Right atrium auricular region (tissue), 2 donors: Measurements from ENCODE around the gene DENND1A. TPM values are rescaled to one million over a fixed set of nuclear protein-coding genes. Genes with fewer than 3 reads are reported as not detected.

Experiments used
- DNase-seq: peaks from one replicate; pipeline ENCODE4 v3.0.0-alpha.2; 2019; ENCODE audit warnings: low spot score
- H3K27ac ChIP-seq, 2 donors: fragments of 200-600 bp; sonication (generic); 1 replicate in 1 of 2; 2 replicates in 1 of 2; pipeline ENCODE4 v1.5.1; 2016 to 2019
- H3K27me3 ChIP-seq, 2 donors: fragments of 200-600 bp; sonication (generic); one replicate each; pipeline versions ENCODE4 v1.5.1 to v1.6.0; 2017 to 2019
- H3K36me3 ChIP-seq: fragments of 200-600 bp; sonication (generic); one replicate; pipeline ENCODE4 v1.5.1; 2016
- H3K4me1 ChIP-seq, 2 donors: fragments of 200-600 bp; sonication (generic); one replicate each; pipeline versions ENCODE4 v1.5.1 to v1.6.0; 2017 to 2019
- H3K4me3 ChIP-seq, 2 donors: fragments of 200-600 bp; sonication (generic); 1 replicate in 1 of 2; 2 replicates in 1 of 2; pipeline ENCODE4 v1.5.1; 2017 to 2019; ENCODE audit warnings: mild to moderate bottlenecking in 1 of 2, moderate library complexity in 1 of 2
- H3K9me3 ChIP-seq, 2 donors: fragments of 200-600 bp; sonication (generic); one replicate each; pipeline ENCODE4 v1.5.1; 2019
- CTCF ChIP-seq, 2 donors: fragments of 200-600 bp; sonication (generic); IDR thresholded peaks; one replicate each; pipeline ENCODE4 v1.5.1; 2019; ENCODE audit warnings: antibody characterized with exemption in 2 of 2
- total RNA-seq, 2 donors: library from RNA; depleted of rRNA; stranded (reverse); fragments of >200 nt; gene quantifications; one replicate each; pipeline ENCODE4 v1.1.0, GENCODE V29; 2016

Gene DENND1A
- total RNA-seq, 2 donors from 2014 or later = 14.9 to 23.6 TPM

- no peak overlapping the region for H3K4me3 ChIP-seq
- no peaks in the 10 kb centered on the region for H3K36me3 ChIP-seq
- no peak for TF ChIP-seq CTCF (IDR thresholded peaks at IDR 0.05)
- no peaks in the 10 kb centered on the region for H3K9me3 ChIP-seq
- H3K27me3 ChIP-seq = no peaks in the 10 kb centered on the region
- H3K27ac ChIP-seq = no peak overlapping the region
- DNase-seq = no peak
- peaks cover 0 to 10% of the 10 kb centered on the region in 2 donors for H3K4me1 ChIP-seq
These were observed 286.4 kb downstream of the DENND1A start for GRCh38 chr9:123643518-123643917.

DNA sequence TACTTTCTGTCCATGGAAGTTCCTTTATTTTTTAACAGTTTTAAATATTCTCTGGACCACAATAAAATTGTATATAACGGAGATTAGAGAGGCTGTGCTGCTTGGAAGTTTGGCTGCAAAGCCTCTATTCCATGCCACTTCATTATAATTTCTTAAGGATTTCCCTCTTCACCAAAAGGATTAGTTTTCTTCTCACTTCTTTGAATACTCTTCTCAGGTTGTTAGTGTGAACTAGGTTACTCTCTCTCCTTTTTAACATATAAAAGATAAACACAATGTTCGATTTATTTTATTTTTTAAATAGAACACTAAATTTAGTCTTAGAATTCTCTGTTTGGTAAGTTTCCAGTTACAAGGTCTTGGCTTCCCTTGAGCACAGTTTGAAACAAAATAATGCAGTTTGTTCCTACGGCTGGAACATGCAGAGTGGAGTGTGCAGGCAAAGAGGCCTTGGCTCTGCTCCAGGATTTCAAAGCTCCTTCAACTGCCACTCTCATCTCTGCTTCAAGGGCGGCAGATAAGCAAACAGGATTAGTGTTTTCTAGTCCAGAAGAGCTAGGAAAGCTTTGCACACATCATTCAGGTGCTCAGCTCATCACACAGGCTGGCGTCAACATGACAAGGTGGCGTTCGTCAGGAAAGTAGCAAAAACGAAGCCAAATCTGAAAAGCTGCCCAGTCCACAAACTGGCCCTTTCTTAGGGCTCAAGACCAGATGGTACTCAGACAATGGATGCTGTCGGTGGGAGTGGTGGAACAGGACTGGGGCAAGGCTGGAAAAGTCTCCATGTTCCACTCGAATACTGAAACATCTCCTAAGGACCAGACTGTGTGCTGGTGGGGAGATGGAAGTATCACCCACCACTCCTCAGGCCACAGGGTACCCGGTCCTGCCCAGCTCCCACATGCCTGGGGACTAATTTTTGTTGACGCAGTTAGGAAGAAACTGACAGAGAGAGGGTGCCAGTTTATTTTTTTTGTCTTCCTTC is 287.3 kb downstream of the DENND1A start:
- Histone ChIP-seq H3K27ac (no peak overlapping the region), H3K4me3 (no peak overlapping the region)
- no peak for DNase-seq

DNA sequence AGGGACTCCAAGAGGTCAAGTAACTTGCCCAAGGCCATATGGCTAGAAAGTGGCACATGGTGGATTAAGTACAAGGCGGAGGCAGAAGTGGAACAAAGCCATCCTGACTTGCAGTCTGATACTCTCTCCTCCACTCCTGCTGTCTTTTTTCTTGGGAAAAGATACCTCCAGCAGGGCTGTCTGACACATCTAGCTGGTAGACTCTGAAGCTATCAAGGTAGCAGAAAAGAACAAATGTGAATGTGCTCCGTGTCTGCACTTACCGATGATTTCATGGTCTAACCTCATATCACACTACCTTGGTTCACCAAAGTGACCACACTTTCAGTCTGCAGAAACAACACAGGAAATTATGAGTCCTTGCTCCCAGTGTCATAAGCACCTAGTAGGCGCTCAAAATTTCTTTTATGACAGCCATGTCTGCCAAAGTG is 289.1 kb downstream of the DENND1A start:
- no peak for DNase-seq
- Histone ChIP-seq H3K9me3 (no peaks in the 10 kb centered on the region), H3K4me3 (no peak overlapping the region), H3K4me1 (peaks cover 0 to 13% of the 10 kb centered on the region in 2 donors), H3K27ac (no peak overlapping the region), H3K36me3 (no peaks in the 10 kb centered on the region), H3K27me3 (no peaks in the 10 kb centered on the region)
- TF ChIP-seq CTCF (IDR thresholded peaks at IDR 0.05) = no peak

More for the DNA sequence above, 287.3 kb downstream of the DENND1A start:
- peaks cover 0 to 13% of the 10 kb centered on the region in 2 donors for H3K4me1 ChIP-seq
- TF ChIP-seq CTCF (IDR thresholded peaks at IDR 0.05) = no peak
- no peaks in the 10 kb centered on the region for H3K27me3 ChIP-seq
- no peaks in the 10 kb centered on the region for H3K9me3 ChIP-seq
- H3K36me3 ChIP-seq = no peaks in the 10 kb centered on the region

- no peaks in the 10 kb centered on the region for H3K9me3 ChIP-seq
- no peaks in the 10 kb centered on the region for H3K36me3 ChIP-seq
- H3K4me1 ChIP-seq = peaks cover 0 to 13% of the 10 kb centered on the region in 2 donors
- H3K4me3 ChIP-seq = no peak overlapping the region
- no peak for DNase-seq
- no peaks in the 10 kb centered on the region for H3K27me3 ChIP-seq
- no peak overlapping the region for H3K27ac ChIP-seq
- no peak for TF ChIP-seq CTCF (IDR thresholded peaks at IDR 0.05)
These were observed 290.2 kb downstream of the DENND1A start for GRCh38 chr9:123639743-123640142.

- Histone ChIP-seq H3K27ac (no peak overlapping the region), H3K27me3 (no peaks in the 10 kb centered on the region), H3K4me1 (peaks cover 0 to 13% of the 10 kb centered on the region in 2 donors), H3K4me3 (no peak overlapping the region), H3K9me3 (no peaks in the 10 kb centered on the region), H3K36me3 (no peaks in the 10 kb centered on the region)
- TF ChIP-seq CTCF (IDR thresholded peaks at IDR 0.05) = no peak
- DNase-seq = no peak
These were observed 291.8 kb downstream of the DENND1A start for GRCh38 chr9:123637945-123638634.
